SKM-1 treated with dmso at 0.1 percent for 144 hours (cell line): ENCODE measurements around the gene PACC1.
A peak's percentile ranks its signal among the peaks of the same experiment; 100 is the strongest.

ENCODE experiments used
- DNase-seq: peaks from one replicate; lab custom pipeline; 2025; ENCODE audit not compliant: unreplicated experiment; lab: John Stamatoyannopoulos, UW

PACC1 gene

DNA sequence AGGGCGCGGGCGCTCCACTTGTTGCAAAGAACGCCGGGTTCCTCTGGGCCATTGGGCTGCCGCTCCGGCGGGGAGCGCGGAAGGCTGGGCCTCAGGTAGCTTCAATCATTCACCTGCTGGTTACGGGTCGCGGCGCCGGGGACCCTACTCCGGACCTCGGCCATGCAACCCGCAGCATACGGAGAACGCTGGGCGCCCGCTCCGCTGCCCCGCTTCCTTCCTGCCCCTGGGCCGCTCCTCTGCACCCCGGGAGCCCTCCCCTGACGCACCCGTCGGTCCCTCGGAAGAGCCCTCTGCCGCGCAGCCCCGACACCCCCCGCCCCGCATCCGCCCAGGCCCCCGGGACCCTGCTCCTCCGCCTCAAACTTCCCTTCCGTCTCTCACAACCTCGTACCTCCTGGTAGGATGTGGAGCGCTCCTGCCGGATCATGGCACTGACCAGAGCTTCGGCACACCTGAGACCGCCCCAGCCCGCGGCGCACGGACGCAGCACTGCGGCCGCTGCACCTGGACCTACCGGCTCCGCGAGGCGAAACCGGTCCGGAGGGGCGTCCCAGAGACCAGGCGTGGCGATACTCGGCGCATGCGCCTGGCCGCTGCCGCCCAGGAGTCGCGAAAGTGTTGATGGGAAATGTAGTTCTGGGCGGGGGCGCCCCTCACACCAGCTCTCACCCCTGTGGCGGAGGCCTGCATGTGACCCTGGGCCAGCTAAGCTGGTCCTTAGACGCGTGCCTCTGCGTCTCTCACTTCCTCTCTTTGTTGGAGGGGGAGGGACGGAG lies at the start of gene PACC1:
Gene PACC1 (minus strand): TSS at position 559 of the 779 bp plus-strand sequence. CDS start 129 bp downstream, at position 430.
- DNase-seq: peak; percentile 100

DNA sequence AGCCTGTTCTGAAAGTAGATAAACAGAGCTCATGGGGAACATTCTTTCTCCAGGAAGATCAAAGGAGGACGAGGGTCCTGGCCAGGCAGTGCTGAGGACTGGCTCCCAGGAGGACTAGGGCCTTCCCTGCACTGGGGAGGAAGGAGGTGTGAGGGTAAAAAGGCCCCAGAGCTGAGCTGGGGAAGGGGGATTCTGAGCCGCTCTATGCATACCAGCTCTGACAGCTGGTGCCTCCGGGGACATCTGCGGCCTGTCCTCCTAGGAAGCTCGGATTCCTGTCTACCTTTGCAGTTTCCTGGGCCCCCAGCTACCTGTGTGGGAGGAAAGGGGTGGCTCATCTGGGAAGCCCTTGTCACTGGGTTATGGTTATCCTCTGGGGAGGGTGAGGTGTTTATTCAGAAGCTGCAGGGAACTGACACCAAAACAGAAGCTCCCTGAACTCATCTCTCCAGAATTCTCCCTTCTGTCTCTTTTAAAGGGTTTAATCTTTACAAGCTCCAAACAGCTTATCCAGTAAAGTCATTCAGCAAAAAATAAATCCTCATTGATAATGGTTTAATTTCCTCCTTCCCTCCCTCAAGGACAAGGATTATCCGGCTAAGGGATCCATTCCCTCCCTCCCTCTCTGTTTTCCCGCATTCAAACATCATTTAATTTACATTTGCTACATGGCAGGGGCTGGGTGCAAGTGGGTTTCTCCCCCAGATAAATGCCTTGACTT lies 49.0 kb upstream of the PACC1 start:
- no peak for DNase-seq

DNA sequence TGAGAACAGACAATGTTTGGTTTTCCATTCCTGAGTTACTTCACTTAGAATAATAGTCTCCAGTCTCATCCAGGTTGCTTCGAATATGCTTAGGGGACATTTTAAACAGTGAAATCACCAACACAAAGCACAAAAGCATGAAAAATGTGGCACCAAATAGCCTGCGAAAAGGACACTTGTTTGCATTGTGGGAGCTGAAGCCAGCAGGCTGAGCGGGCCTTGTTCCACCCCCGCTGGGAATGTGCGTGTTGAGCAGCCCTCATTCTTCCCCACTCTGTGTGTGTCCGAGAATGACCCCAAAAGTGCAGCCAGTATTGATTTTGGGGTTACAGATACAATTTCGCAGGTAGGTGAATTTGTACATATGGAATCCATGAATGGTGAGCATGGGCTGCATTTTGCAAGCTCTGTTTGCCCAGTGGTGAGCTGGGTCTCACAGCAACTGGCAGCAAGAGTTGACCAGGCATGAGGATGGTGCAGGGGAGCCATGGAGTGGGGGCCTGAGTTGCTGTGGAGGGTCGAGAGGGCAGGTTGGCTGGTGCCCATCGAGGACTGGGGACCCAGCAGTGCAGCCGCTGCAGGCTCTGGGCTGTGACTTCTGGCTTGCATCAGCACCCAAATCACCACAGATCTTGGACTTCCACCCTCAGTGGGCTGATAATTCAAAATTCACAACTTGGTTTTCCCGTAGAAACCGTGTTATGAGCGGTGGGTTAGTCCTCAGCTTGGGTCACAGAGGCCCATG lies 47.4 kb upstream of the PACC1 start:
- no peak for DNase-seq

DNA sequence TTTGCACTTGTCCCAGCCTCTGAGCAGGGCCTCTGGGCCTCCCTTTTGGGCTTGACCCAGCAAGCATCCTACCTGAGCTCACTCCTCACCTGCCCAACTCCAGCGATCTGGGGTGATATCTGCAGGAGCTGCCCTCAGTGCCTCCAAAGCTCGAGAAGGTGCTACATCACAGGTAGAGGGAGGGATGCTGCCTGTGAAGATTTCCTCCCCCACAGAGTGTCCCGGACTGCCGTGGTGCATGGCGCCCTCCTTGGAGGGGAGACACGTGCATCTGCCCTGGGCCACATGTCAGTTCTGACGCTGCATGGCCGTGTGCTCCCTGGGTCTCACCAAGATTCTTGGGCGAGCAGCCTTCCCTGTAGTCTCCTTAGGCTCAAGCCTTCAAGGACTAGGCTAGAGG lies 45.7 kb upstream of the PACC1 start:
- DNase-seq: no peak

DNA sequence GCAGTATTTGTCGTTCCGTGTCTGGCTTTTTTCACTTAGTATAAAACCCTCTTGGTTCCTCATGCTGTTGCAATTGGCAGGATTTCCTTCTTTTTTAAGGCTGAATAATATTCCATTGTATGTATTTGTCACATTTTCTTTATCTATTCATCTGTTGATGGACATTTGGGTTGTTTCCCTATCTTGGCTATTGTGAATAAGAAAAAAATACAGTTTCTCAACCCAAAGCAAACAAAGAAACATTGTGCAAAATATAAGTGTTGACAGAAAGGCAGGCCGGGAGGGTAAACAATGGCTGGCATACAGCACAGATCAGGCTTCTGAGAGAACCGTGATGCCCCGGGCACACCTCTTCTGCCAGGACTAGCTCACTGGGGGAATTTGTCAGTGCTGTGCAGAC lies 45.0 kb upstream of the PACC1 start:
- DNase-seq: no peak

DNA sequence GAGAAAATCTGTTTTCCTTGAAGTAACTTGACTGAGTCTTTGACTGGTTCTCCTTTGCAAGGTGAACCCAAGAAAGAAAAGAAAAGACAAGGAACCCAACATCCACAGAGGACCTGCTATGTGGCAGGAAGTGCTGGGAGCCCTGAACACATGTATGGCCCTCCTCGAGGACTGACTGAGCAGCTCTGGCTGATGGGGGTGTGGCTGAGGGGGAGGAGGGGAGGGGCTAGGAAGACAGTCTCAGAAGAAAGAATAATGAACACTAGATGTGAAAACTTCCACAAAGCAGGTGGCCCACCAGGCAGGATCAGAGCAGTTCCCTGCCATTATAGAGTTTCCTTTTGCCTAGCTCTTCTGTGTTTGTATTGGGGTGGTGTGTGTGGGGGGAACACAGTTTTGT lies 44.1 kb upstream of the PACC1 start:
- DNase-seq: no peak

DNA sequence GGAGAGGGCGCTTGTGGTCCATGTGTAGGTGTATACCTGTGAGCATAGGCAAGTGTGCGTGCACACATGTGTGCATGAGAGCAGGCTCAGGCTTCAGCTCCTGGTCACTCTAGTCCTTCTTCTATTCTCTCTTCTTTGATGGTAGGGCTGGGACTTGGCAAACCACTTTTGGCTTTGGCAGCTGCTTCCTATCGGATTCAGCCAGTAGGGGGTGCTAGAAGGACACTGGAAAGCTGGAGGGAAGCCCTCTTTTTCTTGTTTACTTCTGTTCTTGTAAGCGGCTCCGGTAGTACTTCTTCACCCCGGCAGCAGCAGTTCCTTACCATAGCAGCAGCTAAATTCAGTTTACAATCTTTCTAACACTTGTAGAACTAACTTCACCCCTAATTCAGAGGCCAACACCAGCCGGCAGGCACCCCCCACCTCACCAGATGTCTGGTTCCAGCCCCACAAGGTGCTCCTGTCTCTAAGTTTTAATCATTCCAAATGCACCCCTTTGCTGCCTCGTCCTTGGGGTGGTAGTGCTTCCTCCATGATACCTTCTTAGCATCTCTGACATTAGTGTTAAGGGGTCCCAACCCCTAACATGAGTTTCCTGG lies 43.2 kb upstream of the PACC1 start:
- DNase-seq: peak; percentile 80

DNA sequence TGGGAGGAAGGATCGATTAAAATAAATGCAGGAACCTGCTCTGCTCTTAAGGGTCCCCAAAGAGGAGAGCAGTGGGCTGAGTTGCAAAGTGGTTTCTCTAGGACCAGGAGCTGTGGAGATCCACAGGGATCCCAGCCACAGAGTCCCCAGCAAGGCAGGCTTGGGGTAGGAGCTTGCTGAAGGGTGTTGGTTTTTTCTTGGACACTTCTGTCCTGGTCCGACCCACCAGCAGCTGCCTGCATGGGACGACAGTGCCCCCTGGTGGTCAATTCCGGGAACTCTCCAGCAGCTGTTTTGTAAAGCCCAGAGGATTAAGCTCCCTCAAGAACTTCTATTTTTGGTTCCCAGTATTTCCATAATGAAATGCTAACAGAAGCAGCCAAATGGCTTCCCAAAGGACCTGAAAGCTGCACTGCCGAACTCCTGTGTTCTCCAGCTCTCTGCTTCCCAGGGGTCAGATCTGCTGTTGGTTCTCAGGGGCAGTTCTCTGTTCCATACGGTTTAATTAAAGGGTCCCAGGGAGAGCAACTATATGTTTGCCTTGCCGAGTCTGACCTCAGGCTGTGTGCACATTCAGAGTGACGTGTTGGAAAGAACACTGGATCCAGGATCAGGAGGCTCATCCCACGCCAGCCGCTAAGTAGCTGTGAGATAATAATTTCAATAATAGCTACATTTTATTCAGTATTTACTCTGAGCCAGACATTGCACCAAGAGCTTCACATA lies 41.3 kb upstream of the PACC1 start:
- DNase-seq: peak; percentile 75

DNA sequence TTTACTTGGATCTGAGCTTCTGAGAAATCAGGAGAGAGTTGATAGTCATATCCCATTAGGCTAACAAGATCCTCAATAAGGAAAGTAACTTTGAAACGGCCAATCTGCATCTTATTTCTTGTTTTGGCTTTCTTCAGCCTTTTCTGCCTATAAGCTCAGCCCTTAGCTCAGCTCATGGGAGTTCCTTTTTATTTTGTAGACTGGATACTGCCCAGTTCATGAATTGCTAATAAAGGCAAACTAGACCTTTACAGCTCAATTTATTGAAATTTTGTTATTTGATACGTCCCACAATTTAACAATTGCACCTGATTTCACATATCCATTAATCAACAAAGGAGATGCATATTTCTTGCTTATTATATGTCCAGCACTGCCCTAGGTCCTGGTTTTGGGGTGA lies 40.7 kb upstream of the PACC1 start:
- DNase-seq: no peak

DNA sequence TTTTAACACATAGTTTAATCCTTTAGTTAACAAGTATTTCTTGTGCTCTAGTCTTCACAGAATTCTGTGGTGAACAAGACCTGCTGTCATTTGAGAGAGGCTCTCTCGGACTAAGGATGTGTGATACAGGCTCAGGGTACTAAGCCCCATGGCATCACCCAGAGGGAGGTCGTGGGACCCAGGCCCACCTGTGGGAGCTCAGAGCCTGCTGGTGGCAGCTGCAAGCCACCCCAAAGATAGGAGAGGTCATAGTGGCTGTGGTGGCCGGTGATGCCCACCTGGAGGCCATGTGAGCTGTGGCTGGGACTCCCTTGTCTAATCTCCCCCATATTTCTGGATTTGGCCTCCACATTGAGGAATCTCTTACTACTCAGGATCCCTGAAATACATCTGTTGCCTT lies 40.1 kb upstream of the PACC1 start:
- DNase-seq: no peak

DNA sequence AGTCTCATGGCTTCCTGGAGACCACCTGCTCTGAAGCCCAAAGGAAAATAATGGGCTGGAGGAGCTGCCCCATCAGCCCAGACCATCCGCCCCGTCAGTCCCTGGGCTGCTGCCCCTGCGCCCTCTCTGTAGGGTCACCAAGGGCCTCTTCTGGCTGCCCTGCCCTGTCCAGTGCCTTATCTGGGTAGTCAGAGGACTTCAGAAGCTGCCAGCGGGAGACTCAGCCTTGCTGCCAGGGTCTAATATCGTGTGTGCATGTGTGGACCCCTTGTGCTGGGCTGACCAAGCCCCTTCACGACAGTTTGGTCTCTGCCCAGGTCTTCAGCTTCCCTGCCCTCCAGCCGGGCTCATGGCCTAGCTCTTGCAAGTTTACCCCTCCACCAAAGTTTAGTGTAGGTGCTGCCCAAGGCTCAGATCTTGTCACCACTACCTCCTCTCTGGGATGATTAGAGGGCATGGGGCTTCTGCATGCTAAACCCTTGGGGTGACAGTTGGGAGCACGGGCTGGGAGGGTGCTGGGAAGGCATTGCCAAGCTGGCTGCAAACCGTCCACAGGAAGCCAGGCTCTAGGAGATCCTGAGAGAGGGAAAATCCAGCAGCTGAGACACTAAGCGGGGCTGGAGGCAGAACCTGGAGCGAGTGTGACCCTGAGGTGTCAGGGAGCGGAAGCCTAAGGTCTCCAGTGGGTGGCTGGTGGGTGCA lies 38.6 kb upstream of the PACC1 start:
- DNase-seq: no peak

DNA sequence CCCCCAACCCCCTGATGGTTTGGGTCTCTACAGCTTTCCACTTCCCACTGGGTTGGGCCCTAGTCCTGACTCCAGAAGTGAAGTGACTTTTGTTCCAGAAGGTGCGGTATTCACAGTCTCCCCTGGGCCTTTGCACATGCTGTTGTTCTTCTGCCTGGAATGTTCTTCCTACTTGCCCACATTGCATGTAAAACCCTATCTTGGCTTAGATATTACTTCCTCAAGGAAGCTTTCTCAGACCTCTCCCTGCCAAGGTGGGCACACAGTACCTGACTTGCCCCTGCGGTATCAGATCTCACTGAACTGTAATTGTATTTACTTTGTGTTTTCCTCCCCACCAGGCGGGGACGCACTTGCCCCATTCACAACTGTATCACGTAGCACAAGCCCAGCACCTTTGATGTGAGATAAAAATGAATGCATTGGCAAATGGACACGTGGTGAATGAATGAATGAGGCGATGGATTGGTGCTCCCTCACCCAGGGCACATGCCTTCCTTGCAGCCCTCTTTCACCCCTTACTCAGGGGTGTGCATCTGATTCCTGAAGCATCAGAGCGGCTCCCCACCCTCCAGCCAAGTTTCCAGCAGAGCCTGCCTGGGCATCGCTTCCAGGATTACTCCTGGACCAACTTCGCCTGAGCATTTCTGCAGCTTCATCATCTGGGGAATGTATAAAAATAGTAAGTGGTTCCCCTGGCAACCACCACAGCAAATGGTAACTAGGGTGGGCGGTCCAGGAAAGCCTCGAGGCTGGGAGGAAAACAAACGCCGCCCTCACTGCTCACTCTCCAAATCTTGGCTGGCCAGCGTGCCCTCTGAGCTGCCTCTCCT lies 37.9 kb upstream of the PACC1 start:
- DNase-seq: no peak

DNA sequence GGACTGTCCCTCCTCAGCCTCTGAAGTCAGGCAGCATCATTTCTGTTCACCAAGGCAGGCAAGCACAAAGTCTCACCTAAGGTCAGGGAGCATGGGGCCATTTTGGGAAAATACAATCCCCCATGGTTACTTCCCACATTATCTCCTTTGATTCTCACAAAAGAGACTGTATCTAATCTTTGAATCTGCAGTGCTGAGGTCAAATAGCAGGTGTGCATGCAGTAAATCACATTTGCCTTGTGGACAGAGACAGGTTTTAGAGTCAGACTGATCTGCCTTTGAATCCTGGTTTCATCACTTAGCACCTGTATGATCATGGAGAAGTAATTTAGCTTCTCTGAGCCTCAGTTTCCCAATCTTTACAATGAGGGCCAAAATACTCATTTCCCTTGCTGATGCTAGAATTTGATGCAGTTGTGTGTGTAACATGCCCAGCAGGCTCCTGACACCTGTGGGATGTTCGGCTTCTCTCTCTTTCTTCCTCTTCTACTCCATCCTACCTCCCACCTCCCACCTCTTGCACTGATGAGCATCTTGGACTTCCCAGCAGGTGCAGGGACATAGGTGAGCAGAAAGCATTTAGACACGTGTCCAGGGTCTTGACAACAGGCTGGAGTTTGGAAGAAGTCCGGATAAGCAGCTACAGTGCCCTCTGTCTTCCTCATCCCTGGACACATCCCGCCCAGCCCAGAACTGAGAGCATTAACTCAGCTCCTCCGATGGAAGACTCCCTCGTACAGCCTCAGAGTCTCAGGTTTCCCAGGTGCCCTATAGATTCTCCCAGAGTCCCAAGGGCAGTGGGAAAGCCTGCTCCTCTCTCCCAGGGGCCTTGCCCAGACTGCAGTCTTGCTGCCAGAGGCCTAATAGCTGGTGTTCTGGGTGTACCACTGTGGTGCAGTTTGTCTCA lies 37.0 kb upstream of the PACC1 start:
- no peak for DNase-seq

DNA sequence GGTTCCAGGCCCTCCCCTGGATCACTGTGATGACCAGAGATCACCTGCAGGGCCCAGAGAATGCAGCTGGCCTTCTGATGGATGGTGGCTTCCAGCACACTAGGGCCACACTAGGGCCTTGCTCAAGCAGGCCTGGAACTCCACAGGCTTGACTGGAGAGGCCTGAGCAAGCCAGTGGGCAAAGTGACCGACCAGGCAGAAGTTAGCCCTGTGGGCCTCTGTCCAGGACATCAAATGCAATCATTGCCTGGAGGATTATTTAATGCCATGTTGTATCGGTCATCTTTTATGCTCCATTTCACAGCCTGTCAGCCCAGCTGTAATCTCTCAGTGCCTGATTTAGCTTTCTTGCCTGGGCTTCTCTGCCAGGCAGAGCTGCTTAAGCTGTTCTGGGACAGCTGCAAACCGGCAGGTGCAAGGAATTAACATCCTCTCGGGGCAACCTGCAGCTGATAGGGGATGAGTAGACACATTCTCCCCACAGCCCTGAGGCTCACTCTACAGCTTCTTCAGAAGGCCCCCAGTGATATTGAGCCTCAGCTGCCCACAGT lies 35.7 kb upstream of the PACC1 start:
- DNase-seq: no peak

DNA sequence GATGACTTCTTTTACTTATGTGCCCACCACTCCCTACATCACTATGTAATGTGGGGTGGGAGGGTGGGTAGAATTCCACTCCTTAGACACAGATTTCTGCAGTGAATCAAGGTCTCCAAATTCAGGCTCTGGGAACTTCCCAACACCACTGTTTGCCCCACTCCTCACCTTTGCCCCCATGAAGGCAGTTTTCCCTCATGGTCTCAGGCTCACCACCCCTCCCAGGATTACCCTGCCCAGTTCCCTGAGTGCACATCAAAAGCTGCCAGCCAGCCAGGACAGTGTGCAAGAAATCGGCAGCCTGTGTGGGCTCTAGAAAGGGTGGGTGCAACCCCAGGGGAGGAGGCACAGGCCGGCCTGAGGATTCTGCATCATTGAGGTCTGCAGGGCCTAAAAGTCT lies 32.8 kb upstream of the PACC1 start:
- DNase-seq: no peak

DNA sequence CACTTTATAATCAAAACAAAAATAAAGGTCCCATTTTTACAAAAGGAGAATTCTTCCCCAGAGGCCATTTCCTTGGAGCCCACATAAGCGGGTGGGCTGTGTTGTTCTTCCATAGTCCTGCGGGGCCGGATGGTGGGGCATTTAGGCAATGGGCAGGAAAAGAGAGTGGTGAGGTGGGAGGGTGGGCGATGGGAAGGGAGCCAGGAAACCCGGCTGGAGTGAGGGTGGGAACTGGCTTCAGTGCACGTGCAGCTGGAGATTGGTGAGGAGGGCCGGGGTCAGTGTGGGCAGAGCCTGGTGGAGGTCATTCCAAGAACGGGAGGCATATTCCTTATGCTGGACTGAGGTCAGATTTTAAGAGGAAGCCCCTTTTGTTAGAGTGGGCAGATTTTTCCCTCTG lies 31.6 kb upstream of the PACC1 start:
- no peak for DNase-seq

DNA sequence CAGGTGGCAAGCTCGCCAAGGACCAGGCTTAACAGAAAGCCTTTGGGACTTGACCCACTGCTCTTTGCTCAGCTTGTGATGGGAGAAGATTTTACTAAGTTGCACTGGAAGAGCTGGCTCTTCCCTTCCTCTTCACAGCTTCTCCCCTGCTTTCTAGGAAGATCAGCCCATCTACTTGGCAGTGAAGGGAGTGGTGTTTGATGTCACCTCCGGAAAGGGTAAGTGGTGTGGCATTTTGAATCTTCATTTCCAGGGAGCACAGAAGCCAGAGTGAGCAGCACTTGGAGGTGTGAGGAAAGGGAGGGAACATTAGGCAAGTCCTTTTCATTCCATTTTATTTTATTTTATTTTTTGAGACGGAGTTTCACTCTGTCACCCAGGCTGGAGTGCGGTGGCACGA lies 27.7 kb upstream of the PACC1 start:
- DNase-seq: no peak

DNA sequence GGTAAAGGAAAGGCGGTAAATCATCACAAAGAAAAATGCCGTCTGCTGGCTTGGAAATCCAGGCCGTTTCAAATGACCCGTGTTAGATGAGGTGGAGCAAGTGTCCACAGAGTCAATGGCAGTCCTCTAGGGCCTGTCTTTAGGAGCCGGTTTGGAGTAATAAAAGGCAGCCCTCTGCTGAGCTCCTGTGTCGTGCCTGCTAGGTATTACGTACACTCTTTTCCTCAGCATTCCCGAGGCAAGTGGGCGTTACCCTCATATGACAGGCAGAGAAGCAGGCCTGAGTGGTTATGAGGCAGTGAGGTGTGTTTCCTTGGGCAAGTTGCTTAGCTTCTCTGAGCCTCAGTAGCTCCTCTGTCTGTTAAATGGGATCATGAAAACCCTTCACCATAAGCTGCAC lies 25.7 kb upstream of the PACC1 start:
- DNase-seq: no peak
